Upper lobe of right lung (tissue), 1 donor: ENCODE results near the gene CMIP. TPM values are rescaled to one million over a fixed set of nuclear protein-coding genes. Genes with fewer than 3 reads are reported as not detected.

Experiments
- ATAC-seq: fragments of 200-7000 bp; cut with Tn5 transposase; one replicate; pipeline ENCODE4 v1.9.1; 2020; ENCODE audit warnings: mild to moderate bottlenecking, moderate library complexity
- DNase-seq: peaks from one replicate; pipeline ENCODE4 v3.0.0-alpha.2; 2020
- H3K27ac ChIP-seq: fragments of 200-600 bp; one replicate; pipeline ENCODE4 v1.8.0; 2022
- H3K27me3 ChIP-seq: fragments of 200-600 bp; one replicate; pipeline ENCODE4 v1.8.0; 2022; ENCODE audit warnings: mild to moderate bottlenecking
- H3K36me3 ChIP-seq: fragments of 200-600 bp; one replicate; pipeline ENCODE4 v1.8.0; 2022
- H3K4me1 ChIP-seq: fragments of 200-600 bp; one replicate; pipeline ENCODE4 v1.8.0; 2022
- H3K4me3 ChIP-seq: fragments of 200-600 bp; one replicate; pipeline ENCODE4 v1.8.0; 2022; ENCODE audit warnings: mild to moderate bottlenecking
- H3K9me3 ChIP-seq: fragments of 200-600 bp; one replicate; pipeline ENCODE4 v1.8.0; 2022
- intact Hi-C: fragments of 100-400 bp; cut with DNase I; formaldehyde crosslinking; loops from one replicate; pipeline ENCODE4 v1.11.0; 2022
- total RNA-seq: library from RNA; stranded (reverse); fragmentation: NEBNext Ultra II Directional; extraction: Animal tissue kit (Norgen Biotek cat#: 25700); gene quantifications from one replicate; pipeline ENCODE4 v1.2.1, GENCODE V29; 2021
- TF ChIP-seq, protein P1 (sequence below): fragments of 200-600 bp; IDR thresholded peaks from one replicate; pipeline ENCODE4 v1.8.0; 2022; ENCODE audit warnings: antibody characterized with exemption
- donor health status: DM: no; HTN: yes; CAD: no; lungs with severe emphysema.

Gene CMIP
- total RNA-seq, 1 donor from 2014 or later: 73.8 TPM

DNA sequence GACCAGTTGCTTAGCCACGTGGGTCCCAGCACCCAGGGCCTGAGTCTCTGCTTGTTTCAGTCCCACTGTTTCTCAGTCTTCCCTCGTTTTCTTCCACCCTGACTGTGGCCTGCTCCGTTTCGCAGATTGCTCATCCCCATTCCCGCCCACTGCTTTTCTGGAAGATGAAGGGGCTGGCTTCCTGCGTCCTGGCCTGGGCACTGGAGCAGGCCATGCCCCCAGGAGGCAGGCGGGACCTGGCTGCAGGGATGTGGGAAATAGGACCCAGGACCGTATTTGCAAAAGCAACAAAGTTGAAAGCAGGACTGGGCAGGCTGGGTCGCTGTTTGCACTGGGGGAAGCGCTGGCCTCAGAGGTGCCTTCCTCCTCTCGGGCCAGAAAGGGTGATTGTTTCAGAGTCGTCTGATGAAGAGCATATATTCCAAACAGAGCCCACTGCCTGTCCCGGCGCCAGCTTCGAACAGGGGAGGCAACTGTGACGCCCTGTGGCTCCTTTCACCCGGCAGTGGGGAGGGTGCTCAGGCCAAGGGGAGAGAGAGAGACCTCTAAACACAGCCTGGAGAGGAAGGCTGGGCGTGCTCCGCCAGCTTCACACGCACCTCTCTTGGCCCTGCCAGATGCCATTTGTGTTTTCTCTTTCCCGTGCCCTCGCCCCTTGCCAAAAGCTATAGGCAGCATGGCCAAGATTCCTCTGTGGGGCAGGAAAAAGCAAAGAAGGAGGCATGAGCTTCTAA is 108.6 kb downstream of the CMIP start:
- Histone ChIP-seq H3K36me3 (no peaks in the 10 kb centered on the region), H3K9me3 (no peaks in the 10 kb centered on the region), H3K27me3 (no peaks in the 10 kb centered on the region), H3K27ac (peak overlapping the region; percentile 45), H3K4me1 (peaks cover 38% of the 10 kb centered on the region), H3K4me3 (no peak overlapping the region)
- TF ChIP-seq, protein P1, sequence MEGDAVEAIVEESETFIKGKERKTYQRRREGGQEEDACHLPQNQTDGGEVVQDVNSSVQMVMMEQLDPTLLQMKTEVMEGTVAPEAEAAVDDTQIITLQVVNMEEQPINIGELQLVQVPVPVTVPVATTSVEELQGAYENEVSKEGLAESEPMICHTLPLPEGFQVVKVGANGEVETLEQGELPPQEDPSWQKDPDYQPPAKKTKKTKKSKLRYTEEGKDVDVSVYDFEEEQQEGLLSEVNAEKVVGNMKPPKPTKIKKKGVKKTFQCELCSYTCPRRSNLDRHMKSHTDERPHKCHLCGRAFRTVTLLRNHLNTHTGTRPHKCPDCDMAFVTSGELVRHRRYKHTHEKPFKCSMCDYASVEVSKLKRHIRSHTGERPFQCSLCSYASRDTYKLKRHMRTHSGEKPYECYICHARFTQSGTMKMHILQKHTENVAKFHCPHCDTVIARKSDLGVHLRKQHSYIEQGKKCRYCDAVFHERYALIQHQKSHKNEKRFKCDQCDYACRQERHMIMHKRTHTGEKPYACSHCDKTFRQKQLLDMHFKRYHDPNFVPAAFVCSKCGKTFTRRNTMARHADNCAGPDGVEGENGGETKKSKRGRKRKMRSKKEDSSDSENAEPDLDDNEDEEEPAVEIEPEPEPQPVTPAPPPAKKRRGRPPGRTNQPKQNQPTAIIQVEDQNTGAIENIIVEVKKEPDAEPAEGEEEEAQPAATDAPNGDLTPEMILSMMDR: no peak
- intact Hi-C loops: no loop called here
- DNase-seq (peak; percentile 63), ATAC-seq (peak; percentile 35)

DNA sequence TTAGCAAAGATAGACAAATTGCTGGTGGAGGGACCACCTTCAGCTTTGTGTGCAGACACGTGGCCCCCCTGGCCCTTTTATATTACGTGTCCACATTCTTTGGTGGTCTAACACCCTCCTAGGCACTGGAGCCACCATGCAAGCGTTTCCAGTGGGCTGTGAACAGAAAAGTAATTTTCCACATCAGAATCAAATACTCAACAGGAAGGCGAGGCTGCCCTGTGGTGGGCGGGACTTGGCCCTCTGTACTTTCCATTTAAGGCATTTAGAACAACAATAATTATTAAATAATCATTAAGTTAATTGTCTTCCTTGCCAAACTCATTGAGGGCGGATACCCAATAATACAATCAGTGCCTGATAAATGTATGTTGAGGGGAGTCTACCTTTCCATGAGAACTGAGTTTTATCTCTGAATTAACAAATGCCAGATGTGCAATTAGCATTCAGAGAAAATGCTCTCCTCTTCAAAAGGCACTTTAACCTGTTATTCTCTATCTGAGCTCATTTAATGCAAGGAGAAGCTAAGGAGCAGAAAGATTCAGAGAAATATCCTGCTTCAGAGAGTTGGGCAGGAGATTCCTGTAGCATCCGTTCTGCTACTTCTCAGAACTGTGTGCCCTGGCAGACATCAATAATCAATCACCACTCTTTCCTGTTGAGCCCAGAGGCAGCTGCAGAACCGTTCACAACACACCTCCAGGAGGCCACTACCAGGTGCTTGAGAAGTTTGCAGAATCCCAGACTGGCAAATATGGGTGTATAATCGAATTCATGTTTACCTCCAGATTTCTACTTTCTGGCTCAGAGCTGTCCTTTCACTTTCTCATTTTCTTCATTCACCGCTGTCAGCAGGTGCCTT is 109.4 kb downstream of the CMIP start:
- H3K4me1 ChIP-seq: peaks cover 39% of the 10 kb centered on the region
- TF ChIP-seq, protein P1: no peak
- DNase-seq: peak; percentile 33
- H3K27ac ChIP-seq: peak overlapping the region; percentile 45
- intact Hi-C loops: no loop called here
- H3K36me3 ChIP-seq: no peaks in the 10 kb centered on the region
- H3K9me3 ChIP-seq: no peaks in the 10 kb centered on the region
- no peaks in the 10 kb centered on the region for H3K27me3 ChIP-seq
- H3K4me3 ChIP-seq: no peak overlapping the region
- no peak for ATAC-seq

DNA sequence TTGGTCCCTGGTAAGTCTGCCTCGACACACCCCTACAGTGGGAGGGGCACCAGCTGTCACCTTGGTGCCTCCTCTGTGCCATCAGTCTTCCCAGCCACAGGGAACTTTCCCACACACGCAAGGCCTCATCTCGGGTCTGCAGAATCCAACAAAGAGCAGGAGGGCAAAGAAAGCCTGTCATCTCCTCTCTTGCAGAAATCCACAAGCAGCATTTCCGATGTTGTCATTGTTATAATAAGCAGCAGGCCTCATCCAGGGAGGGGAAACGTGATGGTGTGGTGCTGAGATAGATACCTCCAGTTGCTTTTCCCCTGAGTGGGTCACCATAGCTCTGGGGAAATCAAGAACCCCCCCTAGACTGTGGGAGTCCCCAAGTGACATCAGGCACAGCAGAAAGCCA is 110.4 kb downstream of the CMIP start:
- TF ChIP-seq, protein P1: no peak
- H3K9me3 ChIP-seq: no peaks in the 10 kb centered on the region
- H3K27me3 ChIP-seq: no peaks in the 10 kb centered on the region
- no peak overlapping the region for H3K4me3 ChIP-seq
- peaks cover 38% of the 10 kb centered on the region for H3K4me1 ChIP-seq
- DNase-seq (no peak), ATAC-seq (no peak)
- H3K36me3 ChIP-seq: no peaks in the 10 kb centered on the region
- no peak overlapping the region for H3K27ac ChIP-seq
- intact Hi-C loops: no loop called here

DNA sequence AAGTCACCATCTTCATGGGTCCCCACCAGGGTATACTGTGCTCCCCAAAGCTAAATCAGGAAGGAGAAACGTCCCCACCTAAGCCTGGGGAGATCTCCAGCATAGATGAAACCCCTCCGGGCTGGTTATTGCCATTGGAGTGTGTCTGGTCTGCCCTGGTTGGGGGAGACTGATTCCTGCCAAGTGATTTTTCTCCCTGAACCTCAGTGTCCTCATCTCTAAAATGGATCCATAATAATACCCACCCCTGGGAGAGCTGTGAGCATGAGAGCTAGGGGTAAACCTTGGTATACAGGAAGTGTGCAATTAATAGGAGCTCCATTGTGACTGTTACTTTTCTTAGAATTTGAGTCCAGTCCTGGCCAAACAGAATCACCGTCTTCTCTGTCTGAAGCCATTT is 111.1 kb downstream of the CMIP start:
- H3K4me3 ChIP-seq: no peak overlapping the region
- H3K27ac ChIP-seq: no peak overlapping the region
- no peaks in the 10 kb centered on the region for H3K9me3 ChIP-seq
- intact Hi-C loops: no loop called here
- TF ChIP-seq, protein P1: no peak
- H3K36me3 ChIP-seq: no peaks in the 10 kb centered on the region
- DNase-seq (no peak), ATAC-seq (no peak)
- no peaks in the 10 kb centered on the region for H3K27me3 ChIP-seq
- H3K4me1 ChIP-seq: peaks cover 38% of the 10 kb centered on the region

DNA sequence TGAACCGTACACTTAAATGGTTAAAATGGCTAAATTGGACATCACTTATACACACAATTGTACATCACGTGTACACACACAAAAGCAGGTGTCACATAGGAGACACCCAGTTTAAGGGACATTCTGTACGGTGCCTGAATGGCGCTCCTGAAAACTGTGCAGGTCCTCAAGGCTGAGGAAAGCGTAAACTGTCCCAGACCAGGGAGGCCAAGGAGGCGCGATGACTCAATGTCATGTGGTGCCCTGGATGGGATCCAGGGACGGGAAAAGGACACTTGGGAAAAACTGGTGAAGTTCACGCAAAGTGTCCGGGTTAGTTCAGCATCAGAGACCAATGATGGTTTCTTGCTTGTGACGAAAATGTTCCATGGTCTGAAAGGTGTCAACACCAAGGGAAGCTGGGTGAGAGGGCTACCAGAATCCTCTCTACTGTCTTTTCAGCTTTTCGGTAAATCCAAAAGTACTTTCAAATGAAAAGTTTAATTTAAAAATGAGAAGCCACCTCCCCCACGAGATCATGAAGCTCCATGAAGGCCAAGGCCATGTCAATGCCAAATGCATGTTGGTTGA is 112.2 kb downstream of the CMIP start:
- H3K27ac ChIP-seq: no peak overlapping the region
- TF ChIP-seq, protein P1: no peak
- no peak for ATAC-seq
- H3K4me1 ChIP-seq: peaks cover 36% of the 10 kb centered on the region
- H3K36me3 ChIP-seq: no peaks in the 10 kb centered on the region
- DNase-seq: no peak
- no peak overlapping the region for H3K4me3 ChIP-seq
- H3K9me3 ChIP-seq: no peaks in the 10 kb centered on the region
- intact Hi-C loops: no loop called here
- no peaks in the 10 kb centered on the region for H3K27me3 ChIP-seq
